SU-DHL-6 (cell line): ENCODE results near the gene RAB38.

ENCODE experiments used
- CTCF ChIP-seq: fragments of 200-600 bp; sonication (generic); IDR thresholded peaks from one replicate; pipeline ENCODE4 v1.5.1; 2017; ENCODE audit warnings: antibody characterized with exemption, mild to moderate bottlenecking, low read length, moderate library complexity; ENCODE audit not compliant: insufficient read depth, poor library complexity, severe bottlenecking
- EZH2phosphoT487 ChIP-seq: fragments of 200-600 bp; sonication (generic), shearing (Covaris generic); conservative IDR thresholded peaks from 2 replicates; pipeline ENCODE4 v1.6.1; 2018; ENCODE audit warnings: mild to moderate bottlenecking, antibody characterized with exemption, low read length, moderate library complexity, mixed read lengths

- no peak for TF ChIP-seq CTCF
- no peak for TF ChIP-seq EZH2phosphoT487
These were observed 75.1 kb downstream of the RAB38 start for GRCh38 chr11:88100151-88100550.
